Measurements from ENCODE around the gene HSD17B4. TPM values are rescaled to one million over a fixed set of nuclear protein-coding genes. Genes with fewer than 3 reads are reported as not detected.
"Not testable (repeated sequence)": the region's sequence is repeated elsewhere in the genome, so short reads cannot be mapped to it uniquely, and the experiment has no call there.

HSD17B4 gene
- 167 TPM for total RNA-seq

- peak; percentile 77 for DNase-seq
These were observed at the start of gene HSD17B4 for GRCh38 chr5:119452373-119453039. HSD17B4 (plus strand) TSS chr5:119452497; CDS start chr5:119452576, 79 bp downstream.

- DNase-seq = no peak
These were observed 49.7 kb upstream of the HSD17B4 start for GRCh38 chr5:119402555-119402954.

- DNase-seq = no peak
These were observed 48.3 kb upstream of the HSD17B4 start for GRCh38 chr5:119404033-119404432.

- DNase-seq = no peak
These were observed 46.9 kb upstream of the HSD17B4 start for GRCh38 chr5:119405419-119405818.

- peak; percentile 45 for DNase-seq
These were observed 45.7 kb upstream of the HSD17B4 start for GRCh38 chr5:119406551-119407110.

- DNase-seq = no peak
These were observed 43.0 kb upstream of the HSD17B4 start for GRCh38 chr5:119409235-119409815.

GRCh38 chr5:119410448-119411159 is 41.7 kb upstream of the HSD17B4 start:
- peak; percentile 38 for DNase-seq

- peak; percentile 87 for DNase-seq
These were observed 40.7 kb upstream of the HSD17B4 start for GRCh38 chr5:119411361-119412278.

GRCh38 chr5:119412279-119413227 is 39.7 kb upstream of the HSD17B4 start:
- no peak for DNase-seq

GRCh38 chr5:119414124-119414734 is 38.1 kb upstream of the HSD17B4 start:
- not testable (repeated sequence) for DNase-seq

GRCh38 chr5:119417891-119418605 is 34.2 kb upstream of the HSD17B4 start:
- no peak for DNase-seq

GRCh38 chr5:119418606-119419100 is 33.6 kb upstream of the HSD17B4 start:
- DNase-seq = no peak

- no peak for DNase-seq
These were observed 32.1 kb upstream of the HSD17B4 start for GRCh38 chr5:119420169-119420568.

- DNase-seq = no peak
These were observed 26.2 kb upstream of the HSD17B4 start for GRCh38 chr5:119426057-119426456.

- DNase-seq = no peak
These were observed 25.2 kb upstream of the HSD17B4 start for GRCh38 chr5:119427060-119427459.

- DNase-seq = not testable (repeated sequence)
These were observed 24.7 kb upstream of the HSD17B4 start for GRCh38 chr5:119427596-119427995.

- DNase-seq = not testable (repeated sequence)
These were observed 24.1 kb upstream of the HSD17B4 start for GRCh38 chr5:119428166-119428565.

GRCh38 chr5:119428574-119428973 is 23.7 kb upstream of the HSD17B4 start:
- not testable (repeated sequence) for DNase-seq

GRCh38 chr5:119432674-119433237 is 19.5 kb upstream of the HSD17B4 start:
- DNase-seq = not testable (repeated sequence)

All from skin of body (tissue), 2 donors.